ENCODE measurements around the gene DEPP1. TPM values are rescaled to one million over a fixed set of nuclear protein-coding genes. Genes with fewer than 3 reads are reported as not detected.
A peak's percentile ranks its signal among the peaks of the same experiment; 100 is the strongest.

DEPP1 gene
- total and polyA plus RNA-seq, 2 of the 13 experiments (the other 11 are each of a cell fraction or from before 2014, with no cell fraction given), result 14.8 to 270 TPM

GRCh38 chr10:44978570-44979280 lies at the start of gene DEPP1 (continued):
- no peak for TF ChIP-seq ZBTB40 (IDR thresholded peaks at IDR 0.05)
- TF ChIP-seq ZBTB40 (CRISPR knock-in tag; IDR thresholded peaks at IDR 0.05), result no peak
- TF ChIP-seq ZNF230 (CRISPR knock-in tag; IDR thresholded peaks at IDR 0.05), result no peak
- peak; percentile 76 for TF ChIP-seq CREM (IDR thresholded peaks at IDR 0.05)
- no peak for TF ChIP-seq CREM (CRISPR knock-in tag; IDR thresholded peaks at IDR 0.05)
- no peak for TF ChIP-seq CREB1 (IDR thresholded peaks at IDR 0.05)
- no peak for TF ChIP-seq CREB1 (CRISPR knock-in tag; IDR thresholded peaks at IDR 0.05)
- TF ChIP-seq ZC3H13 (CRISPR knock-in tag; IDR thresholded peaks at IDR 0.05), result no peak
- peak; percentile 87 for TF ChIP-seq ETV6 (CRISPR knock-in tag; conservative IDR thresholded peaks at IDR 0.05)
- TF ChIP-seq ZBTB1 (CRISPR knock-in tag; IDR thresholded peaks at IDR 0.05; ENCODE audit: borderline replicate concordance), result no peak
- no peak for TF ChIP-seq ATM (IDR thresholded peaks at IDR 0.05; ENCODE audit: borderline replicate concordance)
- TF ChIP-seq FOSL1 (CRISPR knock-in tag; IDR thresholded peaks at IDR 0.05; ENCODE audit: borderline replicate concordance), result no peak
- no peak; the same call in 1 of the 2 replicates for TF ChIP-seq JUN (CRISPR knock-in tag; IDR thresholded peaks at IDR 0.05)
- peak; percentile 77 for TF ChIP-seq GATAD1 (CRISPR knock-in tag; IDR thresholded peaks at IDR 0.05)
- TF ChIP-seq GFI1 (CRISPR knock-in tag; IDR thresholded peaks at IDR 0.05; ENCODE audit: borderline replicate concordance), result peak; percentile 85; the same call in 1 of the 2 replicates
- peak; percentile 12; the same call in 1 of the 2 replicates for TF ChIP-seq STAG1 (CRISPR knock-in tag; IDR thresholded peaks at IDR 0.05)
- TF ChIP-seq NFRKB (IDR thresholded peaks at IDR 0.05), result no peak
- TF ChIP-seq NR2F6 (IDR thresholded peaks at IDR 0.05), result peak; percentile 61
- TF ChIP-seq NR2F6 (CRISPR knock-in tag; IDR thresholded peaks at IDR 0.05), result peak; percentile 87
- no peak for TF ChIP-seq ZNF737 (CRISPR knock-in tag; IDR thresholded peaks at IDR 0.05; ENCODE audit: borderline replicate concordance)
- TF ChIP-seq, protein P1, sequence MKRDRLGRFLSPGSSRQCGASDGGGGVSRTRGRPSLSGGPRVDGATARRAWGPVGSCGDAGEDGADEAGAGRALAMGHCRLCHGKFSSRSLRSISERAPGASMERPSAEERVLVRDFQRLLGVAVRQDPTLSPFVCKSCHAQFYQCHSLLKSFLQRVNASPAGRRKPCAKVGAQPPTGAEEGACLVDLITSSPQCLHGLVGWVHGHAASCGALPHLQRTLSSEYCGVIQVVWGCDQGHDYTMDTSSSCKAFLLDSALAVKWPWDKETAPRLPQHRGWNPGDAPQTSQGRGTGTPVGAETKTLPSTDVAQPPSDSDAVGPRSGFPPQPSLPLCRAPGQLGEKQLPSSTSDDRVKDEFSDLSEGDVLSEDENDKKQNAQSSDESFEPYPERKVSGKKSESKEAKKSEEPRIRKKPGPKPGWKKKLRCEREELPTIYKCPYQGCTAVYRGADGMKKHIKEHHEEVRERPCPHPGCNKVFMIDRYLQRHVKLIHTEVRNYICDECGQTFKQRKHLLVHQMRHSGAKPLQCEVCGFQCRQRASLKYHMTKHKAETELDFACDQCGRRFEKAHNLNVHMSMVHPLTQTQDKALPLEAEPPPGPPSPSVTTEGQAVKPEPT (CRISPR knock-in tag; IDR thresholded peaks at IDR 0.05; ENCODE audit: low read depth), result no peak
- TF ChIP-seq ZNF598 (CRISPR knock-in tag; IDR thresholded peaks at IDR 0.05; ENCODE audit: borderline replicate concordance), result peak; percentile 70; the same call in 1 of the 2 replicates
- TF ChIP-seq ZNF460 (CRISPR knock-in tag; IDR thresholded peaks at IDR 0.05; ENCODE audit: borderline replicate concordance), result no peak
